GM23338 (cell line): ENCODE data around the gene ACVRL1. TPM values are rescaled to one million over a fixed set of nuclear protein-coding genes. Genes with fewer than 3 reads are reported as not detected.

Experiments used
- ATAC-seq: fragments of 200-7000 bp; cut with Tn5 transposase; 3 replicates; pipeline ENCODE4 v1.9.1; 2020
- DNase-seq: peaks from one replicate; pipeline ENCODE4 v3.0.0-alpha.2; 2015; ENCODE audit warnings: low spot score
- H2AFZ ChIP-seq: fragments of 200-600 bp; sonication (generic); 2 replicates; pipeline ENCODE4 v1.8.0; 2016; ENCODE audit warnings: antibody characterized with exemption, mild to moderate bottlenecking, moderate library complexity
- H3F3A ChIP-seq: fragments of 200-600 bp; sonication (generic); replicated peaks from 2 replicates; pipeline ENCODE4 v1.8.0; 2017; ENCODE audit warnings: antibody characterized with exemption, mixed run types, low read depth
- H3K27ac ChIP-seq: fragments of 200-600 bp; sonication (generic); 2 replicates; pipeline ENCODE4 v1.6.1; 2016; ENCODE audit warnings: low read depth
- H3K27me3 ChIP-seq: fragments of 200-600 bp; sonication (generic); 2 replicates; pipeline ENCODE4 v1.8.0; 2016; ENCODE audit warnings: mild to moderate bottlenecking, mixed run types, moderate library complexity; ENCODE audit not compliant: insufficient read depth
- H3K36me3 ChIP-seq: fragments of 200-600 bp; sonication (generic); 2 replicates; pipeline ENCODE4 v1.8.0; 2016; ENCODE audit warnings: mild to moderate bottlenecking; ENCODE audit not compliant: insufficient read depth
- H3K4me1 ChIP-seq: fragments of 200-600 bp; sonication (generic); 2 replicates; pipeline ENCODE4 v1.8.0; 2016; ENCODE audit warnings: mild to moderate bottlenecking, moderate library complexity; ENCODE audit not compliant: insufficient read depth
- H3K4me2 ChIP-seq: fragments of 200-600 bp; sonication (generic); 2 replicates; pipeline ENCODE4 v1.7.1; 2017; ENCODE audit warnings: mixed run types
- H3K4me3 ChIP-seq: fragments of 200-600 bp; sonication (generic); 2 replicates; pipeline ENCODE4 v1.6.1; 2016; ENCODE audit warnings: mixed run types
- H3K79me2 ChIP-seq: fragments of 200-600 bp; sonication (generic); replicated peaks from 2 replicates; pipeline ENCODE4 v1.8.0; 2017; ENCODE audit warnings: mild to moderate bottlenecking; ENCODE audit not compliant: insufficient read depth
- H3K9me2 ChIP-seq: fragments of 200-600 bp; sonication (generic); 2 replicates; pipeline ENCODE4 v1.8.0; 2017; ENCODE audit not compliant: insufficient read depth
- H4K20me1 ChIP-seq: fragments of 200-600 bp; sonication (generic); replicated peaks from 2 replicates; pipeline ENCODE4 v1.8.0; 2017; ENCODE audit warnings: mild to moderate bottlenecking; ENCODE audit not compliant: insufficient read depth
- H3K27ac Mint-ChIP-seq: 2 replicates; pipeline ENCODE4 v1.8.0; 2020; ENCODE audit warnings: inconsistent platforms, mild to moderate bottlenecking, moderate library complexity, mixed read lengths
- H3K27me3 Mint-ChIP-seq: 3 replicates; pipeline ENCODE4 v1.8.0; 2022; ENCODE audit warnings: low read depth, mild to moderate bottlenecking, moderate library complexity, mixed read lengths, inconsistent platforms; ENCODE audit not compliant: insufficient read depth, poor library complexity
- H3K36me3 Mint-ChIP-seq: 3 replicates; pipeline ENCODE4 v1.8.0; 2021; ENCODE audit warnings: low read depth, mild to moderate bottlenecking, inconsistent platforms, moderate library complexity, mixed read lengths
- H3K4me1 Mint-ChIP-seq: 3 replicates; pipeline ENCODE4 v1.8.0; 2020; ENCODE audit warnings: mild to moderate bottlenecking, inconsistent platforms, mixed read lengths
- H3K4me3 Mint-ChIP-seq: 3 replicates; pipeline ENCODE4 v1.8.0; 2021; ENCODE audit warnings: moderate library complexity, mild to moderate bottlenecking, inconsistent platforms, mixed read lengths
- H3K9me3 Mint-ChIP-seq: 3 replicates; pipeline ENCODE4 v1.8.0; 2020; ENCODE audit warnings: moderate library complexity, mild to moderate bottlenecking, inconsistent platforms, mixed read lengths
- CREB1 ChIP-seq: fragments of 250-450 bp; sonication (Bioruptor Pico); IDR thresholded peaks from 2 replicates; pipeline ENCODE4 v1.5.0; 2020; ENCODE audit warnings: low read depth, mild to moderate bottlenecking, moderate library complexity
- CTCF ChIP-seq, 2 experiments: fragments of 200-600 bp in 1 of 2; sonication (generic) in 1 of 2; conservative IDR thresholded peaks; 2 replicates each; pipeline versions ENCODE4 v1.5.1 to v1.6.1; 2016 to 2017; ENCODE audit warnings: antibody characterized with exemption in 2 of 2, low read depth in 2 of 2, mild to moderate bottlenecking in 2 of 2, moderate library complexity in 1 of 2
- EZH2 ChIP-seq: fragments of 200-600 bp; sonication (generic); IDR thresholded peaks from one replicate; pipeline ENCODE4 v1.8.0; 2017; ENCODE audit warnings: antibody characterized with exemption, mild to moderate bottlenecking, low read depth; ENCODE audit not compliant: unreplicated experiment
- EZH2phosphoT487 ChIP-seq: fragments of 200-600 bp; sonication (generic); IDR thresholded peaks from one replicate; pipeline ENCODE4 v1.8.1; 2018; ENCODE audit warnings: antibody characterized with exemption; ENCODE audit not compliant: unreplicated experiment
- JUNB ChIP-seq: IDR thresholded peaks from one replicate; pipeline ENCODE4 v1.6.1; 2016; ENCODE audit warnings: antibody characterized with exemption; ENCODE audit not compliant: unreplicated experiment
- NANOG ChIP-seq: IDR thresholded peaks from 2 replicates; pipeline ENCODE4 v1.6.1; 2016; ENCODE audit warnings: antibody characterized with exemption, borderline replicate concordance
- POLR2AphosphoS5 ChIP-seq: IDR thresholded peaks from 2 replicates; pipeline ENCODE4 v1.6.1; 2016; ENCODE audit warnings: antibody characterized with exemption, low read depth
- REST ChIP-seq: IDR thresholded peaks from one replicate; pipeline ENCODE4 v1.6.1; 2018; ENCODE audit warnings: antibody characterized with exemption; ENCODE audit not compliant: unreplicated experiment
- STAT1 ChIP-seq: IDR thresholded peaks from one replicate; pipeline ENCODE4 v1.6.1; 2016; ENCODE audit warnings: antibody characterized with exemption; ENCODE audit not compliant: unreplicated experiment
- ZNF114 ChIP-seq: fragments of 250-450 bp; sonication (Bioruptor Pico); IDR thresholded peaks from 2 replicates; pipeline ENCODE4 v1.5.0; 2020; ENCODE audit warnings: mild to moderate bottlenecking, moderate library complexity
- ZNF331 ChIP-seq: fragments of 250-450 bp; sonication (Bioruptor Pico); IDR thresholded peaks from 2 replicates; pipeline ENCODE4 v1.5.0; 2020; ENCODE audit warnings: low read depth, mild to moderate bottlenecking, moderate library complexity
- polyA plus RNA-seq: library from polyadenylated mRNA; unstranded; fragments of >200 nt; fragmentation: Nextera tagmentation; extraction: Ambion mirVana; gene quantifications from 2 replicates; pipeline ENCODE4 v1.2.1, GENCODE V29; 2016
- total RNA-seq: library from RNA; depleted of rRNA; stranded (reverse); fragments of >200 nt; shearing (Covaris generic); gene quantifications from 2 replicates; pipeline ENCODE4 v1.2.3, GENCODE V29; 2014
- TF ChIP-seq, protein P1 (sequence below): fragments of 250-450 bp; sonication (Bioruptor Pico); IDR thresholded peaks from 2 replicates; pipeline ENCODE4 v1.5.0; 2020; ENCODE audit warnings: mild to moderate bottlenecking, moderate library complexity
- TF ChIP-seq, protein P2 (sequence below): IDR thresholded peaks from 2 replicates; pipeline ENCODE4 v1.6.1; 2016; ENCODE audit warnings: antibody characterized with exemption

The ACVRL1 gene
- total and polyA plus RNA-seq, 2 experiments from 2014 or later, result 0.28 TPM; not detected in 1

- Mint-ChIP-seq H3K4me3 (no peak overlapping the region), H3K36me3 (peaks cover 2% of the 10 kb centered on the region; the same call in 1 of the 3 replicates), H3K27ac (no peak overlapping the region), H3K9me3 (peaks cover 8% of the 10 kb centered on the region), H3K27me3 (peaks cover 34% of the 10 kb centered on the region), H3K4me1 (peaks cover 19% of the 10 kb centered on the region)
- H3K27ac ChIP-seq, result no peak overlapping the region
- peaks cover 10% of the 10 kb centered on the region for H3K4me1 ChIP-seq
- 0 out of 2 replicates have a peak, but pooled peaks cover under 1% of the 10 kb centered on the region for H3F3A ChIP-seq
- H3K4me3 ChIP-seq, result no peak overlapping the region
- H4K20me1 ChIP-seq, result peaks cover 17% of the 10 kb centered on the region
- no peaks in the 10 kb centered on the region for H3K36me3 ChIP-seq
- H3K4me2 ChIP-seq, result no peak overlapping the region
- H3K79me2 ChIP-seq, result peaks cover 18% of the 10 kb centered on the region
- ATAC-seq (no peak), DNase-seq (no peak)
- no peak overlapping the region for H2AFZ ChIP-seq
- peaks cover 68% of the 10 kb centered on the region for H3K27me3 ChIP-seq
- TF ChIP-seq ZNF331, result no peak
- TF ChIP-seq CTCF (conservative IDR thresholded peaks at IDR 0.05; ENCODE audit: low read depth in 2 of 2), result no peak
- TF ChIP-seq POLR2AphosphoS5, result no peak
- TF ChIP-seq, protein P1, sequence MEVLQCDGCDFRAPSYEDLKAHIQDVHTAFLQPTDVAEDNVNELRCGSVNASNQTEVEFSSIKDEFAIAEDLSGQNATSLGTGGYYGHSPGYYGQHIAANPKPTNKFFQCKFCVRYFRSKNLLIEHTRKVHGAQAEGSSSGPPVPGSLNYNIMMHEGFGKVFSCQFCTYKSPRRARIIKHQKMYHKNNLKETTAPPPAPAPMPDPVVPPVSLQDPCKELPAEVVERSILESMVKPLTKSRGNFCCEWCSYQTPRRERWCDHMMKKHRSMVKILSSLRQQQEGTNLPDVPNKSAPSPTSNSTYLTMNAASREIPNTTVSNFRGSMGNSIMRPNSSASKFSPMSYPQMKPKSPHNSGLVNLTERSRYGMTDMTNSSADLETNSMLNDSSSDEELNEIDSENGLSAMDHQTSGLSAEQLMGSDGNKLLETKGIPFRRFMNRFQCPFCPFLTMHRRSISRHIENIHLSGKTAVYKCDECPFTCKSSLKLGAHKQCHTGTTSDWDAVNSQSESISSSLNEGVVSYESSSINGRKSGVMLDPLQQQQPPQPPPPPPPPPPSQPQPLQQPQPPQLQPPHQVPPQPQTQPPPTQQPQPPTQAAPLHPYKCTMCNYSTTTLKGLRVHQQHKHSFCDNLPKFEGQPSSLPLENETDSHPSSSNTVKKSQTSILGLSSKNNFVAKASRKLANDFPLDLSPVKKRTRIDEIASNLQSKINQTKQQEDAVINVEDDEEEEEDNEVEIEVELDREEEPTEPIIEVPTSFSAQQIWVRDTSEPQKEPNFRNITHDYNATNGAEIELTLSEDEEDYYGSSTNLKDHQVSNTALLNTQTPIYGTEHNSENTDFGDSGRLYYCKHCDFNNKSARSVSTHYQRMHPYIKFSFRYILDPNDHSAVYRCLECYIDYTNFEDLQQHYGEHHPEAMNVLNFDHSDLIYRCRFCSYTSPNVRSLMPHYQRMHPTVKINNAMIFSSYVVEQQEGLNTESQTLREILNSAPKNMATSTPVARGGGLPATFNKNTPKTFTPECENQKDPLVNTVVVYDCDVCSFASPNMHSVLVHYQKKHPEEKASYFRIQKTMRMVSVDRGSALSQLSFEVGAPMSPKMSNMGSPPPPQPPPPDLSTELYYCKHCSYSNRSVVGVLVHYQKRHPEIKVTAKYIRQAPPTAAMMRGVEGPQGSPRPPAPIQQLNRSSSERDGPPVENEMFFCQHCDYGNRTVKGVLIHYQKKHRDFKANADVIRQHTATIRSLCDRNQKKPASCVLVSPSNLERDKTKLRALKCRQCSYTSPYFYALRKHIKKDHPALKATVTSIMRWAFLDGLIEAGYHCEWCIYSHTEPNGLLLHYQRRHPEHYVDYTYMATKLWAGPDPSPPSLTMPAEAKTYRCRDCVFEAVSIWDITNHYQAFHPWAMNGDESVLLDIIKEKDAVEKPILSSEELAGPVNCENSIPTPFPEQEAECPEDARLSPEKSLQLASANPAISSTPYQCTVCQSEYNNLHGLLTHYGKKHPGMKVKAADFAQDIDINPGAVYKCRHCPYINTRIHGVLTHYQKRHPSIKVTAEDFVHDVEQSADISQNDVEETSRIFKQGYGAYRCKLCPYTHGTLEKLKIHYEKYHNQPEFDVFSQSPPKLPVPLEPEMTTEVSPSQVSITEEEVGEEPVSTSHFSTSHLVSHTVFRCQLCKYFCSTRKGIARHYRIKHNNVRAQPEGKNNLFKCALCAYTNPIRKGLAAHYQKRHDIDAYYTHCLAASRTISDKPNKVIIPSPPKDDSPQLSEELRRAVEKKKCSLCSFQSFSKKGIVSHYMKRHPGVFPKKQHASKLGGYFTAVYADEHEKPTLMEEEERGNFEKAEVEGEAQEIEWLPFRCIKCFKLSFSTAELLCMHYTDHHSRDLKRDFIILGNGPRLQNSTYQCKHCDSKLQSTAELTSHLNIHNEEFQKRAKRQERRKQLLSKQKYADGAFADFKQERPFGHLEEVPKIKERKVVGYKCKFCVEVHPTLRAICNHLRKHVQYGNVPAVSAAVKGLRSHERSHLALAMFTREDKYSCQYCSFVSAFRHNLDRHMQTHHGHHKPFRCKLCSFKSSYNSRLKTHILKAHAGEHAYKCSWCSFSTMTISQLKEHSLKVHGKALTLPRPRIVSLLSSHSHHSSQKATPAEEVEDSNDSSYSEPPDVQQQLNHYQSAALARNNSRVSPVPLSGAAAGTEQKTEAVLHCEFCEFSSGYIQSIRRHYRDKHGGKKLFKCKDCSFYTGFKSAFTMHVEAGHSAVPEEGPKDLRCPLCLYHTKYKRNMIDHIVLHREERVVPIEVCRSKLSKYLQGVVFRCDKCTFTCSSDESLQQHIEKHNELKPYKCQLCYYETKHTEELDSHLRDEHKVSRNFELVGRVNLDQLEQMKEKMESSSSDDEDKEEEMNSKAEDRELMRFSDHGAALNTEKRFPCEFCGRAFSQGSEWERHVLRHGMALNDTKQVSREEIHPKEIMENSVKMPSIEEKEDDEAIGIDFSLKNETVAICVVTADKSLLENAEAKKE (CRISPR knock-in tag), result no peak
- TF ChIP-seq, protein P2, sequence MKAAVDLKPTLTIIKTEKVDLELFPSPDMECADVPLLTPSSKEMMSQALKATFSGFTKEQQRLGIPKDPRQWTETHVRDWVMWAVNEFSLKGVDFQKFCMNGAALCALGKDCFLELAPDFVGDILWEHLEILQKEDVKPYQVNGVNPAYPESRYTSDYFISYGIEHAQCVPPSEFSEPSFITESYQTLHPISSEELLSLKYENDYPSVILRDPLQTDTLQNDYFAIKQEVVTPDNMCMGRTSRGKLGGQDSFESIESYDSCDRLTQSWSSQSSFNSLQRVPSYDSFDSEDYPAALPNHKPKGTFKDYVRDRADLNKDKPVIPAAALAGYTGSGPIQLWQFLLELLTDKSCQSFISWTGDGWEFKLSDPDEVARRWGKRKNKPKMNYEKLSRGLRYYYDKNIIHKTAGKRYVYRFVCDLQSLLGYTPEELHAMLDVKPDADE, result no peak
- no peak for TF ChIP-seq NANOG
- TF ChIP-seq ZNF114 (CRISPR knock-in tag), result no peak
- no peak for TF ChIP-seq EZH2
- TF ChIP-seq EZH2phosphoT487, result no peak
- no peak for TF ChIP-seq JUNB
- no peak for TF ChIP-seq STAT1
- TF ChIP-seq REST, result no peak
- TF ChIP-seq CREB1 (CRISPR knock-in tag), result no peak
- H3K9me2 ChIP-seq, result no peaks in the 10 kb centered on the region
These were observed 42.2 kb downstream of the ACVRL1 start for GRCh38 chr12:51949342-51950030.
